ENCODE measurements around the gene BYSL. TPM values are rescaled to one million over a fixed set of nuclear protein-coding genes. Genes with fewer than 3 reads are reported as not detected.

Gene BYSL
- total RNA-seq, 1 donor from 2014 or later: 36.5 TPM

DNA sequence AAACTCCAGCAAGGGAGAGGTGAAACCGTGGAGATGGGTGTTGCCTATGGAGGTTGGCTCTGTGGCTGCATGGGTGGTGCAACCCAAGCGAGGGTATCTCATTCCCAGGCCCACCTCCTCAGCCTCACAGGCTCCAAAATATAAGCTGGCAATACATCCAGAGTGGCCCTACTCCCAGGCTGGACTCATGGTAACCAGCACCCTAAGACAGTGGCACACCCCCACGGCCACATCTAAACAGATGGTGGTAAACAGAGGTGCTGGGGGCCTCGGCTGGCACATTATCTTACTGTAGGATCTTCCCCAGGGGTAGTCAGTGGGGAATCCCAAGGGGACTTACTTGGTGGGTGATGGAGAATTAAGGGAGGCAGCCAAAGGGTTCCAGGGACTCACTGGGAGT is 54.0 kb downstream of the BYSL start:
- TF ChIP-seq, protein P1, sequence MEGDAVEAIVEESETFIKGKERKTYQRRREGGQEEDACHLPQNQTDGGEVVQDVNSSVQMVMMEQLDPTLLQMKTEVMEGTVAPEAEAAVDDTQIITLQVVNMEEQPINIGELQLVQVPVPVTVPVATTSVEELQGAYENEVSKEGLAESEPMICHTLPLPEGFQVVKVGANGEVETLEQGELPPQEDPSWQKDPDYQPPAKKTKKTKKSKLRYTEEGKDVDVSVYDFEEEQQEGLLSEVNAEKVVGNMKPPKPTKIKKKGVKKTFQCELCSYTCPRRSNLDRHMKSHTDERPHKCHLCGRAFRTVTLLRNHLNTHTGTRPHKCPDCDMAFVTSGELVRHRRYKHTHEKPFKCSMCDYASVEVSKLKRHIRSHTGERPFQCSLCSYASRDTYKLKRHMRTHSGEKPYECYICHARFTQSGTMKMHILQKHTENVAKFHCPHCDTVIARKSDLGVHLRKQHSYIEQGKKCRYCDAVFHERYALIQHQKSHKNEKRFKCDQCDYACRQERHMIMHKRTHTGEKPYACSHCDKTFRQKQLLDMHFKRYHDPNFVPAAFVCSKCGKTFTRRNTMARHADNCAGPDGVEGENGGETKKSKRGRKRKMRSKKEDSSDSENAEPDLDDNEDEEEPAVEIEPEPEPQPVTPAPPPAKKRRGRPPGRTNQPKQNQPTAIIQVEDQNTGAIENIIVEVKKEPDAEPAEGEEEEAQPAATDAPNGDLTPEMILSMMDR (conservative IDR thresholded peaks at IDR 0.05): no peak
- Mint-ChIP-seq H3K27ac (no peak overlapping the region), H3K4me3 (no peak overlapping the region), H3K36me3 (no peaks in the 10 kb centered on the region), H3K27me3 (no peaks in the 10 kb centered on the region), H3K4me1 (ENCODE audit: unreplicated experiment) (peaks cover 4% of the 10 kb centered on the region), H3K9me3 (no peaks in the 10 kb centered on the region)
- no peak for DNase-seq (ENCODE audit: extremely low spot score, unreplicated experiment)

GRCh38 chr6:41976794-41977484 is 55.6 kb downstream of the BYSL start:
- H3K27ac Mint-ChIP-seq: no peak overlapping the region
- TF ChIP-seq, protein P1 (conservative IDR thresholded peaks at IDR 0.05): no peak
- no peaks in the 10 kb centered on the region for H3K4me1 Mint-ChIP-seq (ENCODE audit: unreplicated experiment)
- peaks cover 3% of the 10 kb centered on the region for H3K36me3 Mint-ChIP-seq
- H3K27me3 Mint-ChIP-seq: no peaks in the 10 kb centered on the region
- DNase-seq (ENCODE audit: extremely low spot score, unreplicated experiment): no peak
- no peak overlapping the region for H3K4me3 Mint-ChIP-seq
- H3K9me3 Mint-ChIP-seq: no peaks in the 10 kb centered on the region

Other genes with a start within 250 kb of the BYSL start
- gene TFEB, start 185.9 kb upstream of the BYSL start, total RNA-seq (ENCODE audit: low replicate concordance): 4.6 and 6.2 TPM in 2 replicates
- 3.5 and 56.6 TPM in 2 replicates for gene PGC, start 174.1 kb upstream of the BYSL start, total RNA-seq (ENCODE audit: low replicate concordance)
- 2.2 and 7.0 TPM in 2 replicates for gene FRS3, start 141.6 kb upstream of the BYSL start, total RNA-seq (ENCODE audit: low replicate concordance)
- 2.1 and 2.8 TPM in 2 replicates for gene PRICKLE4, start 140.7 kb upstream of the BYSL start, total RNA-seq (ENCODE audit: low replicate concordance)
- 193 and 203 TPM in 2 replicates for gene TOMM6, start 133.8 kb upstream of the BYSL start, total RNA-seq (ENCODE audit: low replicate concordance)
- gene USP49, start 26.1 kb upstream of the BYSL start, total RNA-seq (ENCODE audit: low replicate concordance): 2.9 and 13.2 TPM in 2 replicates
- 31.8 and 35.7 TPM in 2 replicates for gene MED20, start 360 bp upstream of the BYSL start, total RNA-seq (ENCODE audit: low replicate concordance)
- gene CCND3, start 20.3 kb downstream of the BYSL start, total RNA-seq (ENCODE audit: low replicate concordance): 60.4 and 172 TPM in 2 replicates
- 30.7 and 36.0 TPM in 2 replicates for gene TAF8, start 129.0 kb downstream of the BYSL start, total RNA-seq (ENCODE audit: low replicate concordance)
- 22.9 and 56.4 TPM in 2 replicates for gene C6orf132, start 221.1 kb downstream of the BYSL start, total RNA-seq (ENCODE audit: low replicate concordance)